Heart right ventricle (tissue), 16 donors: ENCODE measurements around the gene CHD1. TPM values are rescaled to one million over a fixed set of nuclear protein-coding genes. Genes with fewer than 3 reads are reported as not detected.

Experiments
- ATAC-seq, 8 donors: fragments of 200-7000 bp; cut with Tn5 transposase; one replicate each; pipeline ENCODE4 v1.9.1; 2020; ENCODE audit warnings: mild to moderate bottlenecking in 8 of 8, moderate library complexity in 8 of 8, moderate number of reproducible peaks in 1 of 8
- DNase-seq, 2 donors: peaks; one replicate each; pipeline ENCODE4 v3.0.0-alpha.2; 2020
- H3K27ac ChIP-seq, 10 donors: fragments of 200-600 bp; sonication (generic) in 2 of 10; one replicate each; pipeline versions ENCODE4 v1.5.0 to v1.8.0; 2020 to 2022; ENCODE audit warnings: mild to moderate bottlenecking in 3 of 10
- H3K27me3 ChIP-seq, 7 donors: fragments of 200-600 bp; one replicate each; pipeline ENCODE4 v1.8.0; 2021 to 2022; ENCODE audit warnings: mild to moderate bottlenecking in 2 of 7
- H3K36me3 ChIP-seq, 9 donors: fragments of 200-600 bp; sonication (generic) in 1 of 9; one replicate each; pipeline versions ENCODE4 v1.5.0 to v1.8.0; 2020 to 2022; ENCODE audit warnings: mild to moderate bottlenecking in 2 of 9
- H3K4me1 ChIP-seq, 9 donors: fragments of 200-600 bp; sonication (generic) in 1 of 9; one replicate each; pipeline versions ENCODE4 v1.5.0 to v1.8.0; 2020 to 2022; ENCODE audit warnings: mild to moderate bottlenecking in 4 of 9
- H3K4me3 ChIP-seq, 10 donors: fragments of 200-600 bp; sonication (generic) in 2 of 10; one replicate each; pipeline versions ENCODE4 v1.5.0 to v1.8.0; 2020 to 2022; ENCODE audit warnings: mild to moderate bottlenecking in 7 of 10, moderate library complexity in 2 of 10
- H3K9me3 ChIP-seq, 11 donors: fragments of 200-600 bp in 10 of 11; sonication (generic) in 2 of 11; one replicate each; pipeline versions ENCODE4 v1.5.0 to v1.8.0; 2013 to 2022; ENCODE audit warnings: mild to moderate bottlenecking in 2 of 11, control low read depth in 1 of 11, moderate library complexity in 1 of 11
- WGBS, 2 donors: extraction: QIAGEN DNeasy Blood & Tissue Kit; methylation state at CpG; one replicate each; pipeline ENCODE4 v1.1.7; 2013; ENCODE audit warnings: inconsistent platforms in 1 of 2; 5-methylcytosine and 5-hydroxymethylcytosine counted together
- intact Hi-C, 10 donors: fragments of 100-400 bp; cut with DNase I; formaldehyde crosslinking; loops; one replicate each; pipeline versions ENCODE4 v1.11.1 to v1.14.2; 2022
- polyA plus RNA-seq, 2 donors: library from polyadenylated mRNA; stranded (reverse); fragments of 200-250 nt; gene quantifications; one replicate each; pipeline ENCODE4 v1.2.3, GENCODE V29; 2013
- total RNA-seq, 10 donors: library from RNA; stranded (reverse); fragmentation: NEBNext Ultra II Directional in 3 of 10; extraction: Animal tissue kit (Norgen Biotek cat#: 25700) in 3 of 10; gene quantifications; one replicate each; pipeline versions ENCODE4 v1.2.1 to v1.2.4, GENCODE V29; 2021 to 2023
- TF ChIP-seq, protein P1 (sequence below), 9 donors: fragments of 200-600 bp; sonication (generic) in 2 of 9; IDR thresholded peaks; one replicate each; pipeline versions ENCODE4 v1.5.0 to v1.8.0; 2021 to 2022; ENCODE audit warnings: antibody characterized with exemption in 9 of 9, mild to moderate bottlenecking in 5 of 9, moderate library complexity in 1 of 9
- donor health status: Arrhythmogenic right ventricular cardiomyopathy.
- donor health status: ischemic (EF 13 %, LVEDD 7.1; RV severe dilation, severe dysfunction).
- donor health status: healthy with polysubstance abuse.
- donor health status: DM: no; HTN: yes; CAD: no.
- donor health status: DM: no; HTN: no; CAD: no.
- donor health status: ischemic (EF 25% LVEDD 6.9; RV normal size, moderate dysfunction).
- donor health status: ischemic (EF 25% LVEDD 5.7; RV mildly dilated, moderate dysfunction).
- donor health status: healthy.
- donor health status: DM: yes; HTN: yes; CAD: no.
- donor health status: Ischemic cardiomyopathy.
- donor health status: ischemic (EF 35%, LVEDD 5.7; RV mildly dilated, moderate dysfunction).
- donor health status: nonischemic (EF 11% LVEDD 7.7; RV severe dilation, severe dysfunction).
- donor health status: DM: yes; HTN: yes; CAD: no.
- donor health status: PGD.
- donor health status: ischemic (EF 29% LVEDD 5.4; RV normal size, mild dysfunction).
- donor health status: nonischemic (EF 23%, LVEDD 6.1; RV moderate dilation, normal function).

CHD1 gene
- total and polyA plus RNA-seq, 12 donors = 6.5 to 20.4 (median 15.1) TPM

DNA sequence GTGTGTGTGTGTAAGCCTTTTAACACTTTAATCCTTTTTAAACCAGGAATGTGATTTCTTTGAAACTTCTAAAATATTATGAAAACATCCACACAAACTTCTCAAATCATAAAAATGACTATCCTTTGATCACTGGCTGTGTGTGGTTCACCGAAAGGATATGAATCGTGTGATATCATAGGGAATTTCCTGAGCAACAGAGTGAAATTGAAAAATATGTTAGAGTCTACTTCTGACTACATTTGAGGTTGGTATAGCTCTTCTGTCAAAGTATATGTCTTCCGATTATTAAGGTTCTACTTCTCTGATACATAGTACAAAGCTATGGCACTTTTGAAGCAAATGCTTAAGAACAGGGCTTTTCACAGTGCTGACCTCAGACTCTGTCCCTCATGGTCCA is 115.1 kb downstream of the CHD1 start:
- H3K36me3 ChIP-seq = no peaks in the 10 kb centered on the region
- no peak overlapping the region for H3K27ac ChIP-seq
- H3K4me1 ChIP-seq = no peaks in the 10 kb centered on the region
- no peak overlapping the region for H3K4me3 ChIP-seq
- TF ChIP-seq, protein P1, sequence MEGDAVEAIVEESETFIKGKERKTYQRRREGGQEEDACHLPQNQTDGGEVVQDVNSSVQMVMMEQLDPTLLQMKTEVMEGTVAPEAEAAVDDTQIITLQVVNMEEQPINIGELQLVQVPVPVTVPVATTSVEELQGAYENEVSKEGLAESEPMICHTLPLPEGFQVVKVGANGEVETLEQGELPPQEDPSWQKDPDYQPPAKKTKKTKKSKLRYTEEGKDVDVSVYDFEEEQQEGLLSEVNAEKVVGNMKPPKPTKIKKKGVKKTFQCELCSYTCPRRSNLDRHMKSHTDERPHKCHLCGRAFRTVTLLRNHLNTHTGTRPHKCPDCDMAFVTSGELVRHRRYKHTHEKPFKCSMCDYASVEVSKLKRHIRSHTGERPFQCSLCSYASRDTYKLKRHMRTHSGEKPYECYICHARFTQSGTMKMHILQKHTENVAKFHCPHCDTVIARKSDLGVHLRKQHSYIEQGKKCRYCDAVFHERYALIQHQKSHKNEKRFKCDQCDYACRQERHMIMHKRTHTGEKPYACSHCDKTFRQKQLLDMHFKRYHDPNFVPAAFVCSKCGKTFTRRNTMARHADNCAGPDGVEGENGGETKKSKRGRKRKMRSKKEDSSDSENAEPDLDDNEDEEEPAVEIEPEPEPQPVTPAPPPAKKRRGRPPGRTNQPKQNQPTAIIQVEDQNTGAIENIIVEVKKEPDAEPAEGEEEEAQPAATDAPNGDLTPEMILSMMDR (IDR thresholded peaks at IDR 0.05) = no peak
- WGBS, 2 donors = 87 to 97% methylated on average over 3 of the region's 3 CpGs
- no peaks in the 10 kb centered on the region for H3K27me3 ChIP-seq
- peaks cover 0 to 1% (median 0%) of the 10 kb centered on the region in 11 donors for H3K9me3 ChIP-seq
- ATAC-seq (no peak), DNase-seq (no peak)
- intact Hi-C loops = no loop called here

DNA sequence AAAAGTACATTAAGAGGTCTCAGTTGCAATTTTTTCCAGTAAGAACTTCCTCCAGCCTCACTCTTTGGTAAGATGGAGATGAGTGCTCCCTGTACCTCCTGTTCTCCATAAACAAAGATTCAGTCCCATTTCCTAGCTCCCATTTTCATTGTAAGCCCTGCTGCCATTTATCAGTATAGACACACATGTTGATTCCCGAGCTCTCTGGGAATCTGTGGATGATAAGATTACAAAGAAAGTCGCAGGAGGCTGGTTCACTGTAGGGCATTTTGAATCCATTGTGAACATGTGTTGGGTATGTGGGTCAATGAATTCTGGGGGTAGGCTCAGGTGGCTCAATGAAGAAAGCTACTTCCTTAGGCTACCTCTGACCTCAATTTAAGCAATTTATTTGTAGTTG is 118.6 kb downstream of the CHD1 start:
- Histone ChIP-seq H3K27me3 (no peaks in the 10 kb centered on the region), H3K9me3 (peaks cover 0 to 35% (median 17%) of the 10 kb centered on the region in 11 donors), H3K4me1 (no peaks in the 10 kb centered on the region), H3K36me3 (no peaks in the 10 kb centered on the region), H3K27ac (no peak overlapping the region), H3K4me3 (no peak overlapping the region)
- ATAC-seq = no peak
- intact Hi-C loops = no loop called here
- 18 to 34% methylated on average over 2 of the region's 2 CpGs for WGBS, 2 donors
- no peak for DNase-seq
- TF ChIP-seq, protein P1 (IDR thresholded peaks at IDR 0.05) = no peak

DNA sequence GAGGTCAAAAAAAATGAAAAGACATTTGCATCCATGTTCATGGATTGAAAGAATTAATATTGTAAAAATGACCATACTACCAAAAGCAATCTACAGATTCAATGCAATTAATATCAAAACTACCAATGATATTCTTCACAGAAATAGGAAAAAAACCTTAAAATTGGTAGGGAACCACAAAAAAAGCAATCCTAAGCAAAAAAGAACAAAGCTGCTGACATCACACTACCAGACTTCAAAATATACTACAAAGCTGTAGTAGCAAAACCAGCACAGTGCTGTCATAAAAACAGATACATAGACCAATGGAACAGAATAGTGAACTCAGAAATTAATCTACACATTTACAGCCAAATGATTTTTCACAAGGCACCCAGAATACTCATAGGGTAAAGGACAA is 121.0 kb downstream of the CHD1 start:
- H3K9me3 ChIP-seq = peaks cover 0 to 36% (median 17%) of the 10 kb centered on the region in 11 donors
- no peak overlapping the region for H3K27ac ChIP-seq
- DNase-seq = no peak
- no peaks in the 10 kb centered on the region for H3K27me3 ChIP-seq
- no peaks in the 10 kb centered on the region for H3K4me1 ChIP-seq
- no peak overlapping the region for H3K4me3 ChIP-seq
- no peak for ATAC-seq
- TF ChIP-seq, protein P1 (IDR thresholded peaks at IDR 0.05) = no peak
- intact Hi-C loops = no loop called here
- no peaks in the 10 kb centered on the region for H3K36me3 ChIP-seq

DNA sequence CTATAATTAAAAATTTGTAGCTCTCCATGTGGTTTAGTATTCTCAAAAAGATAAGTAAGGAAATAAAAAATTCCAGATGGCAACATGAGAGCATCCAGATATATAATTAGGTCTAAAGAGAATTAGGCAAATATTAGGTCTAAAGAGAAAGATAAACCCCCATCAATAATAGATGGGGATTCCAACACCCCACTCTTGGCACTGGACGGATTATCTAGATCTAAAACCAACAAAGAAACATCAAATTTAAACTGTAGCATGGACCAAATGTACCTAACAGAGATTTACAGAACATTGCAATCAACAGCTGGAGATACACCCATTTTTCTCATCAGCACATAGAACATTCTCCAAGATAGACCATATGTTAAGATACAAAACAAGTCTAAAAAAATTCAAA is 123.7 kb downstream of the CHD1 start:
- Histone ChIP-seq H3K4me1 (no peaks in the 10 kb centered on the region), H3K4me3 (no peak overlapping the region), H3K9me3 (peaks cover 0 to 36% (median 17%) of the 10 kb centered on the region in 11 donors), H3K27me3 (no peaks in the 10 kb centered on the region), H3K27ac (no peak overlapping the region), H3K36me3 (no peaks in the 10 kb centered on the region)
- 42 to 43% methylated on average over 1 of the region's 1 CpG for WGBS, 2 donors
- intact Hi-C loops = no loop called here
- ATAC-seq = no peak
- DNase-seq = no peak
- TF ChIP-seq, protein P1 (IDR thresholded peaks at IDR 0.05) = no peak
